ENCODE measurements around the gene IL22. TPM values are rescaled to one million over a fixed set of nuclear protein-coding genes. Genes with fewer than 3 reads are reported as not detected.

The IL22 gene, protein sequence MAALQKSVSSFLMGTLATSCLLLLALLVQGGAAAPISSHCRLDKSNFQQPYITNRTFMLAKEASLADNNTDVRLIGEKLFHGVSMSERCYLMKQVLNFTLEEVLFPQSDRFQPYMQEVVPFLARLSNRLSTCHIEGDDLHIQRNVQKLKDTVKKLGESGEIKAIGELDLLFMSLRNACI
- total RNA-seq (2014; rRNA removed; shearing (Covaris generic); ENCODE audit: low replicate concordance), result not detected in 2 replicates

DNA sequence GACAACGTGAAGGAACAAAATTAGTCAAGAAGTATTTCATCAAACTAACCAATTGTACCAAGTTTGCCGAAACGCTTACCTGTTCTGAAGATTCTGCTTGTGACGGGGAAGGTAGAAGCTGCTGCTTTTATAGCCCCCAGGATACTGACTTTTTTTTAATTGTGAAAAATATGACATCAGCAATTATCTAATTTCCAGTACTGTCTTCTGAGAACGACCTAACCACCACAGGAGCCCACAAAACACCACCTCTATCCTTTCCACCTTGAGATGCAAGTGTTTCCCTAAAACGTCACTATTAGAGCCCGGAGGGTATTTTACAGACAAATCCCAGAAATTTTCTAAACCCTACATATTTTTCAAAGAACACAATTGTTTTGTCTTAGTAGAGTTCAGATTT lies at the start of gene IL22:
TSS of gene IL22 (minus strand) at position 101 of the 400 bp plus-strand sequence. CDS start 156 bp downstream, outside the sequence.
- Histone ChIP-seq H3K4me3 (no peak within 1 kb of the TSS), H3K36me3 (no peaks in the 10 kb centered on the region), H3K9me3 (no peaks in the 10 kb centered on the region), H3K27me3 (no peaks in the 10 kb centered on the region)
- no peak for DNase-seq

- Histone ChIP-seq H3K36me3 (peaks cover 21% of the 10 kb centered on the region), H3K9me3 (peaks cover 7% of the 10 kb centered on the region), H3K27me3 (no peaks in the 10 kb centered on the region), H3K4me3 (no peak overlapping the region)
- no peak for DNase-seq
Observed at GRCh38 chr12:68297929-68298328, 44.5 kb upstream of the IL22 start.

DNA sequence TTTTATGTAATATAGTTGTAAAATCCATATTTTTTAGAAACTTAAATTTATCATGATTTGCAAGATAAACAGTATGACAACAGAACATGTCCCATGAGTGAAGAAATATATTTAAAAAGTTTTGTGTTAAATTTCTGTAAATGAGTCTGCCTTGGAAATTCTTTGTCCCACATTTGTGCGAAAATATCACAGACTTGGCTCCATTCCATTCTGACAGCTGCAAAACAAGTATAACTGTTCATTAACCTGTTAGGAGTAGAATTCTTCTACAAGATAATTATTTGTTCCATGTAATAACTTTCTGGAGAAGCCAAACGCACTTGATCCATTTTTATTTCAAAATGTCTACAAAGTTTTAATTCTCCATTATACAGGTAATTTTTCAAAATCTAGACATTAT lies 40.8 kb upstream of the IL22 start:
- H3K4me3 ChIP-seq, result no peak overlapping the region
- peaks cover 7% of the 10 kb centered on the region for H3K36me3 ChIP-seq
- H3K9me3 ChIP-seq, result no peaks in the 10 kb centered on the region
- no peaks in the 10 kb centered on the region for H3K27me3 ChIP-seq
- DNase-seq, result no peak

DNA sequence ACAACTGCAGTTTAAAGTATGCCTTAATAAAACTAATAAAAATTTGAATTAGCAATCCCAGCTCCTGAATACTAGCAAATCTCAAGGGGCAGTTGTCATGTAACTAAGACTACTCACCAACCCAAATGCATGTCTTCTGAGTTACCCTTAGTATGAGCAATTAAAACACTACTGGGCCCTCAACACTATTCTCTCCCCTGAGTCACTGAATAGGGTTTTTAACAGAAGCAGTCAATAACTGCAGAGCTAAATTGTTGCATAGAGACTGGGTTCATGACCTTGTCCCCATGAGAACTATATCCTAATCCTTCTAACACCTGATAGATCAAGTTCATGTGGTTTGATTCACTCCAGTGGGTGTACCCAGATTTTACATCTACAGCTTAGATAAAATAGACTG lies 39.9 kb upstream of the IL22 start:
- Histone ChIP-seq H3K9me3 (no peaks in the 10 kb centered on the region), H3K27me3 (no peaks in the 10 kb centered on the region), H3K4me3 (no peak overlapping the region), H3K36me3 (peaks cover 7% of the 10 kb centered on the region)
- no peak for DNase-seq

GRCh38 chr12:68292151-68292943 lies 38.9 kb upstream of the IL22 start:
- no peaks in the 10 kb centered on the region for H3K27me3 ChIP-seq
- H3K9me3 ChIP-seq, result no peaks in the 10 kb centered on the region
- H3K36me3 ChIP-seq, result peaks cover 7% of the 10 kb centered on the region
- no peak for DNase-seq
- H3K4me3 ChIP-seq, result no peak overlapping the region

GRCh38 chr12:68291396-68292036 lies 38.1 kb upstream of the IL22 start:
- Histone ChIP-seq H3K4me3 (no peak overlapping the region), H3K27me3 (no peaks in the 10 kb centered on the region), H3K9me3 (no peaks in the 10 kb centered on the region; the same call in 1 of the 2 replicates), H3K36me3 (peaks cover 5% of the 10 kb centered on the region; the same call in 1 of the 2 replicates)
- DNase-seq, result no peak

DNA sequence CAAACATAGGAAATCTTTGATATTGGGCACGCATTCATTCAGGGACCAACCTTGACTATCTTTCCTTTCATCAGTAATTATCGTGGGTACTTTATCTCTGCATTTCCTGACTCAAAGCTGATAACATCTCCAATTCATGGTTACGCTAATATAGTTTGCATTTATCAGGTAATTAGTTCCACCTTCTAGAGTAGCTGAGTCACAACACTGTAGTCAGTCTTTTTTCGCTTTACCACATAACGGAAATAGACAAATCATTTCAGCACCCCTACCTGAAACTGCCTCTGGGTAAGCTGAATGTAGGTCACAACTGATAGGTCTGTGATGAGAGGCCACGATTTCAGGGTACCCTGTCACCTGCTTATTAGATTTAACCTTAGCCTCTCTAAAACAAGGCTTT lies 36.7 kb upstream of the IL22 start:
- DNase-seq, result no peak
- Histone ChIP-seq H3K9me3 (no peaks in the 10 kb centered on the region; the same call in 1 of the 2 replicates), H3K4me3 (no peak overlapping the region), H3K36me3 (0 out of 2 replicates have a peak, but pooled peaks cover 4% of the 10 kb centered on the region), H3K27me3 (no peaks in the 10 kb centered on the region)

DNA sequence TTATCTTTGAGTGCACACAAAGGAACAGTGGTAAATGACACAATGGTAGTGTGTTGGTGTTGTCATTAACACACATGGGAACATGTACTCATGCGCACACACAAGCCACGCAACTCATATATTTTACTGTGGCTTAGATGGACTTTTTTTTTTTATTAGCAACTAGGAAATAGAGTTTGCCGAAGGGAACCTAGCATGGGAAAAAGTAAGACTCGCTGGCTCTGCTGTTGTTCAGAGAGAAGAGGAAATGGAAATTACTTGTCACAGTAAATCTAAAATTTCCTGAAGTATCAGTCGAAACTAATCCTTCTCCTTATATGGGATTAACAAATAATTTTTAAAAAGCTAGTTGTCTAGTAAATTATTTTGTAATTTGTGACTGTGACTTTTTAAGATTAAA lies 33.7 kb upstream of the IL22 start:
- Histone ChIP-seq H3K9me3 (no peaks in the 10 kb centered on the region; the same call in 1 of the 2 replicates), H3K36me3 (no peaks in the 10 kb centered on the region), H3K27me3 (no peaks in the 10 kb centered on the region), H3K4me3 (no peak overlapping the region)
- DNase-seq, result no peak

DNA sequence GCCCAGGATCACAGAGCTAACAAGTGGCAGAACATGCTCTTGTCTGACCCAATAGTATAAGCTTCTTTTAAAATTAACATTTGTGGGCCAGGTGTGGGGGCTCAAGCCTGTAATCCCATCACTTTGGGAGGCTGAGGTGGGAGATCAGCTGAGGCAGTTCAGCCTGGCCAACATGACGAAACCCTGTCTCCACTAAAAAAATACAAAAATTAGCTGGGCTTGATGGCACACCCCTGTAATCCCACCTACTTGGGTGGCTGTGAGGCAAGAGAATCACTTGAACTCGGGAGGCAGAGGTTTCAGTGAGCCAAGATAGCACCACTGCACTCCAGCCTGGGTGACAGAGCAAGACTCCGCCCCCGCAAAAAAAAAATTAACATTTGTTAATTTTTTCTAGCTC lies 33.0 kb upstream of the IL22 start:
- H3K9me3 ChIP-seq, result no peaks in the 10 kb centered on the region; the same call in 1 of the 2 replicates
- DNase-seq, result no peak
- H3K4me3 ChIP-seq, result no peak overlapping the region
- no peaks in the 10 kb centered on the region for H3K36me3 ChIP-seq
- H3K27me3 ChIP-seq, result no peaks in the 10 kb centered on the region

DNA sequence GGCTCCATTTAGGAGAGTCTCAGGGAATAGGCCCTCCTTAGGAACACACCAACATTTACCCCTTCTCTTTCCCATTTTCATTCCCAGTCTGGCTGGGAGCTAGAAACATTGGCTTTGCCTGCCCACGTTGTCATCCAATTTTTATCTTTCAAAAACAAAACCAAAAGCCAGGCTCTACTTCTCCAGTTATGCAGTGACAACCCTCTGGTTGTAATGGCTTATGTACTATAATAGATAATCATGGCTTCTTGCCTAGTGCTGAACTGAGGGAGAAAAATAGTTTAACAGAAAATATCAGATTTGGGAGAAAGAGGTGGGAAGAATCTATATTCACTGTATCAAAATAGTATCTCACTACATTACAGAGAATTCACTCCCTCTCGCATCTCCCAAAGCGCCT lies 32.1 kb upstream of the IL22 start:
- no peak overlapping the region for H3K4me3 ChIP-seq
- H3K9me3 ChIP-seq, result no peaks in the 10 kb centered on the region; the same call in 1 of the 2 replicates
- no peaks in the 10 kb centered on the region for H3K27me3 ChIP-seq
- no peak for DNase-seq
- H3K36me3 ChIP-seq, result no peaks in the 10 kb centered on the region

GRCh38 chr12:68281322-68282077 lies 28.1 kb upstream of the IL22 start:
- no peak for DNase-seq
- Histone ChIP-seq H3K4me3 (no peak overlapping the region), H3K9me3 (no peaks in the 10 kb centered on the region), H3K27me3 (no peaks in the 10 kb centered on the region), H3K36me3 (no peaks in the 10 kb centered on the region)

GRCh38 chr12:68280240-68280639 lies 26.8 kb upstream of the IL22 start:
- Histone ChIP-seq H3K9me3 (no peaks in the 10 kb centered on the region), H3K27me3 (no peaks in the 10 kb centered on the region)
- no peak for DNase-seq

DNA sequence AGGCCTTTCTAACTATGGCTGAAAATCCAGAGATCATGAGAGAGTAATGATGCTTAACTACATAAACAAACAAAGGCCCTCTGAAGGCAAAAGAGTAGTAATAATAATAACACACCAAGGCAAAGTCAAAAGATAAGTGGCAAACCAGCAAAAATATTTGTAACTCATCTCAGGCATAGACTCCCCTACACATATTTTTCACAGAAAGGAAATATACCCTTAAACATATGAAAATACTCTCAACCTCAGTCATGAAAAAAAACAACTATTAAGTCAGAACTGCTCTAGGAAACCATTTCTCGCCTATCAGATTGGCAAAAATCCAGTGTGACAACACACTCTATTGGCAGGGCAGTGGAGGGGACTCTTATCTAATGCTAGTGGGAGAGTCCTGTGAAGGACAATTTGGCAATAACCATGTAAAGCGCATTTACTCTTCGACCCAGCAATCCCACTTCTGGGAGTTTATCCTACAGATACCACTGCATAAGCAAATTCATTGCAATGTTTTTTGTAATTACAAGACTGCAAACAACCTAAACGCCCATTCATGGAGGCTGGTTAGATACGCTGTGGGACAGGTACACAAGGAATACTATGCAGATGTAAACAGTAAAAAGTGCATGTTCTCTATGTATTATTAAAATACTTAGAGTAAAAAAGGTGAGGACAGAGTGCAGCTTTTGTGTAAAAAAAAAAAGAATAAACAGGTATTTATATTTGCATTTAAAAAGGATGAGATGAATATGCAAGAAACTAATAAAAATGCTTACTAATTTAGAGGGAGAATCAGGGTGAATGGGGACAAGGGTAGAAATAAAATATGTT lies 26.0 kb upstream of the IL22 start:
- H3K4me3 ChIP-seq, result no peak overlapping the region
- H3K9me3 ChIP-seq, result no peaks in the 10 kb centered on the region
- no peaks in the 10 kb centered on the region for H3K27me3 ChIP-seq
- DNase-seq, result no peak
- H3K36me3 ChIP-seq, result no peaks in the 10 kb centered on the region

More at GRCh38 chr12:68280240-68280639, 26.8 kb upstream of the IL22 start:
- Histone ChIP-seq H3K36me3 (no peaks in the 10 kb centered on the region), H3K4me3 (no peak overlapping the region)

- Histone ChIP-seq H3K4me3 (no peak overlapping the region), H3K9me3 (no peaks in the 10 kb centered on the region), H3K36me3 (no peaks in the 10 kb centered on the region), H3K27me3 (no peaks in the 10 kb centered on the region)
- no peak for DNase-seq
Observed at GRCh38 chr12:68276402-68276930, 23.1 kb upstream of the IL22 start.

DNA sequence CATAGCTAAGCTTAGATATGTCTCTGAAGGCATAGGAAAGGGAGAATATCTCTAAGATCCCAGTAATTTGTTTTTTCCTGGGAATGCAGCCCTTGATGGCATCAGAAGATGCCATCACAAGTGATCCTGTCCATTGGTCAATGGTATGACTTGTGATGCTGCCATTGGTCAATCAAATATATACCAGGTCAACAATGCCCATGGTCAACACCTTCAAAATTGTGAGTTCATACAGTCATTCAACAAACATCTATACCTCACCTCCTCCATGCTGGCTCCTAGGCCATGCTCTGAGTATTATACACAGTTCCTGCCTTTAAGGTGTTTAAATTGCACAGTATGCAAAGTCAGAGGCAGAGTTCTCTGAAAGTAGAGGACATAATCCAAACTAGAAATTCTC lies 19.3 kb upstream of the IL22 start:
- H3K27me3 ChIP-seq, result no peaks in the 10 kb centered on the region
- no peak overlapping the region for H3K4me3 ChIP-seq
- DNase-seq, result no peak
- no peaks in the 10 kb centered on the region for H3K9me3 ChIP-seq
- H3K36me3 ChIP-seq, result no peaks in the 10 kb centered on the region

- Histone ChIP-seq H3K9me3 (no peaks in the 10 kb centered on the region), H3K4me3 (no peak overlapping the region), H3K27me3 (no peaks in the 10 kb centered on the region), H3K36me3 (no peaks in the 10 kb centered on the region)
- no peak for DNase-seq
Observed at GRCh38 chr12:68271346-68271745, 17.9 kb upstream of the IL22 start.
